NCI-H460 (cell line): ENCODE results near the gene SV2A. TPM values are rescaled to one million over a fixed set of nuclear protein-coding genes. Genes with fewer than 3 reads are reported as not detected.
A peak's percentile ranks its signal among the peaks of the same experiment; 100 is the strongest.
"Not testable (repeated sequence)": the region's sequence is repeated elsewhere in the genome, so short reads cannot be mapped to it uniquely, and the experiment has no call there.

ENCODE experiments used
- DNase-seq: peaks from one replicate; pipeline ENCODE4 v3.0.0-alpha.2; 2016; ENCODE audit warnings: low read depth; ENCODE audit errors: extremely low read depth
- total RNA-seq: library from RNA; depleted of rRNA; stranded (reverse); fragments of >200 nt; shearing (Covaris generic); gene quantifications from 2 replicates; pipeline ENCODE4 v1.2.3, GENCODE V29; 2014

Gene SV2A
- total RNA-seq, 1 experiment from 2014 or later = 1.3 TPM

- DNase-seq = peak; percentile 100
These were observed 30.0 kb downstream of the SV2A start for GRCh38 chr1:149887456-149888246.

GRCh38 chr1:149887196-149887455 lies 30.5 kb downstream of the SV2A start:
- not testable (repeated sequence) for DNase-seq

GRCh38 chr1:149886396-149887195 lies 31.0 kb downstream of the SV2A start:
- DNase-seq = peak; percentile 100

GRCh38 chr1:149886121-149886395 lies 31.6 kb downstream of the SV2A start:
- not testable (repeated sequence) for DNase-seq

GRCh38 chr1:149885339-149886120 lies 32.1 kb downstream of the SV2A start:
- DNase-seq = peak; percentile 93

GRCh38 chr1:149884433-149885338 lies 33.0 kb downstream of the SV2A start:
- DNase-seq = peak; percentile 27

GRCh38 chr1:149883598-149884247 lies 33.9 kb downstream of the SV2A start:
- no peak for DNase-seq

GRCh38 chr1:149881876-149882275 lies 35.8 kb downstream of the SV2A start:
- DNase-seq = no peak

GRCh38 chr1:149879556-149879955 lies 38.1 kb downstream of the SV2A start:
- no peak for DNase-seq

- no peak for DNase-seq
These were observed 40.3 kb downstream of the SV2A start for GRCh38 chr1:149877211-149877946.

- not testable (repeated sequence) for DNase-seq
These were observed 44.6 kb downstream of the SV2A start for GRCh38 chr1:149873060-149873459.

- DNase-seq = not testable (repeated sequence)
These were observed 50.8 kb downstream of the SV2A start for GRCh38 chr1:149866887-149867286.

- DNase-seq = not testable (repeated sequence)
These were observed 56.1 kb downstream of the SV2A start for GRCh38 chr1:149861497-149862054.

- not testable (repeated sequence) for DNase-seq
These were observed 56.8 kb downstream of the SV2A start for GRCh38 chr1:149860684-149861496.

GRCh38 chr1:149860271-149860670 lies 57.4 kb downstream of the SV2A start:
- not testable (repeated sequence) for DNase-seq
